SIG-M5 (cell line): ENCODE results near the gene IDI2.

ENCODE experiments used
- DNase-seq: peaks from one replicate; lab custom pipeline; 2025; lab: John Stamatoyannopoulos, UW

IDI2 gene

DNA sequence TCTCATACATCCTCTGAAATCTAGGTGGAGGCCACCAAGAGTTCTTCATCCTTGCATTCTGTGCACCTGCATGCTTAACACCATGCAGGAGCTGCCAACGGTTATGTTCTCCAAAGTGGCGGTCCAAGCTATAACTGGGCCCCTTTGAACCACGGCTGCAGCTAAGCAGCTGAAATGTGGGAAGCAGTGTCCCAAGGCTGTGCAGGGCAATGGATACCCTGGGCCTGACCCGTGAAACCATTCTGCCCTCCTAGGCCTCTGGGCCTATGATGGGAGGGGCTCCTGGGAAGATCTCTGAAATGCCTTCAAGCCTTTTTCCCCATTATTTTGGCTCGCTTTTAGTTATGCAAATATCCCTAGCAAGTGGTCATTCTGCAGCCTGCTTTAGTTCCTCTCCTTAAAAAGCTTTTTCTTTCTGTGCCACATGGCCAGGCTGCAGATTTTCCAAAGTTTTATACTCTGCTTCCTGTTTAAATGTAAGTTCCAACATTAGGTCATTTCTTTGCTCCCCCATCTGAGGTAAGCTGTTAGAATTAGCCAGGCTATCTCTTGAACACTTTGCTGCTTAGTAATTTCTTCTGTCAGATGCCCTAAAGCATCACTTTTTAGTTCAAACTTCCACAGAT, 45.1 kb downstream of the IDI2 start:
- DNase-seq, result no peak

DNA sequence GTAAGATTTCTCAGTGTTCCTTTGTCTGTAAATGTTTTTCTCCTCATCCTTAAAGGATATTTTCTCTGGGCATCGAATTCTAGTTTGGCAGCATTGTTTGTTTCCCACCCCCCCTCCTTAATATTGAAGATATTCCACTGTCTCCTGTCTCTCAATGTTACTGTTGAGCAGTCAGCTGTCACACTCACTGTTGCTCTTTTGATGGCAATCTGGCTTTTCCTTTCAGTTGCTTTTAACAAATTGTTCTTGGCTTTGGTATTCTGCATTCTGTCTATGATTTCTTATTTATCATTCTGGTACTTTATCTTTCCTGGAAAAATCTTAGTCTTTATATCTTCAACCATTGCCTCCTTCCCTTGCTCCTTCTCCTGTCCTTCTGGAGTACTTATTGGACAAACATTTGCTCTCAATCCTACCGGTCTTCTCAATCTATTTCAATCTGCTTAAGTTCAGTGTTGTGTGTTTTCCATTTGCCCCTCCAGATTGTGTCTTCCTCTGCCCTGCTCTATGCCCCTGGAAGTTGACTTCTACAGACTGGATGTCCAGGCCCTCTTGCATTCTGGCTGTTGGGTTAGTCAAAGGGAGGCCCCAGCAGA, 46.7 kb downstream of the IDI2 start:
- DNase-seq, result no peak

DNA sequence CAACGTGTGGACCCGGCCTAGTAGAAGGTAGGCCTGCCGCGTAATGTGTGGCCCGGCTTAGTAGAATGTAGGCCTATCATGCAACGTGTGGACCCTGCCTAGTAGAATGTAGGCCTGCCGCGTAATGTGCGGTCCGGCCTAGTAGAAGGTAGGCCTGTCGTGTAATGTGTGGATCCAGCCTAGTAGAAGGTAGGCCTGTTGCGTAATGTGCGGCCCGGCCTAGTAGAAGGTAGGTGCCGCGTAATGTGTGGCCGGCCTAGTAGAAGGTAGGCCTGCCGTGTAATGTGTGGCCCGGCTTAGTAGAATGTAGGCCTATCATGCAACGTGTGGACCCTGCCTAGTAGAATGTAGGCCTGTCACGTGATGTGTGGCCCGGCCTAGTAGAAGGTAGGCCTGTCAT, 49.3 kb downstream of the IDI2 start:
- DNase-seq, result no peak

DNA sequence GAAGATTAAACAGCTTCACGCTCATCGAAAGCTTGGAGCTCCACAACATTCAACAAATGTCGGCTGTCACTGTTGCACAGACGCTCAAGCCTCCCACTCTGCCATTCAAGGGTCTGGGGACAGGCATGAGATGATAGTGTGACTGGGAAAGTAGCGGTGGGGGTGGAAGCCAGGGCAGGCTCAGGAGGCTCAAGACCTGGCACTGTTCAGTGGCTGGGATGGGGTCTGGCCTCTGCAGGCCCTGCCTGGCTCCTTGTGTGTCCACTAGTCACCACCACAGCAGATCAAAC, 50.9 kb downstream of the IDI2 start:
- DNase-seq, result no peak

DNA sequence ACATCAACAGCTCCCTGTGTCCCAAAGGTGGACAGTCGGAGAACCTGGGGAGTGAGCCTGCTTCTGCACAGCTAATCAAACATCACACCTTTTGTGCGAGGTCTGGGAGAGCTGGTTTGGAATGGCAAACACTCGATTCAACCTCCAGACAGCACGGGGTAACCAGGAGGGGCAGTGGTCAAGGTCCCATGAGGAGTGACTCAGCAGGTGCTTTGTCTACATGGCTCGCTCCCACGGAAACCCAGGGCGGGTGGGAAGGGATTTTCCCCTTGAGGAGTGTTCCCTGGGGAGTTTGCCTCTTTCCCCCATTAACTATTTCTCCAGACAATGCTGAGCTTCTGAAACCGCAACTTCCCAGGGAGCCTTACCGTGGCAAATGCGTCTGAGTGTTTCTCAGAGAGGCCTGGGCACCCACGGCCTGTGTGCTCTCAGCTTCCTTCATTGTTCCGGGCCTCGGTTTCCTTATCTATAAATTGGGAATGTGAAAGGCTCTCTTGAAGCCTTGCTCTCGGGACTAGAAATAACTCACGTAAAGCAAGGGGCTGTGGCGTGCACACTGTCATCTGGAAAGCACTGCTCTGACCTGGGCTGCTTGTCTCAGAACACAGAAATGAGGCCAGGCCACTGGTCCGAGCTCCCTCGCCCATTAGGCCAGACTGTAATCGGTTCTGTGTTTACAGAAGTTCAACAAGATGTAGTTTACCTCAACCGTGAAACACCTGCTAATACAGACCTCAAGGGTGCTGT, 51.4 kb downstream of the IDI2 start:
- DNase-seq, result no peak

DNA sequence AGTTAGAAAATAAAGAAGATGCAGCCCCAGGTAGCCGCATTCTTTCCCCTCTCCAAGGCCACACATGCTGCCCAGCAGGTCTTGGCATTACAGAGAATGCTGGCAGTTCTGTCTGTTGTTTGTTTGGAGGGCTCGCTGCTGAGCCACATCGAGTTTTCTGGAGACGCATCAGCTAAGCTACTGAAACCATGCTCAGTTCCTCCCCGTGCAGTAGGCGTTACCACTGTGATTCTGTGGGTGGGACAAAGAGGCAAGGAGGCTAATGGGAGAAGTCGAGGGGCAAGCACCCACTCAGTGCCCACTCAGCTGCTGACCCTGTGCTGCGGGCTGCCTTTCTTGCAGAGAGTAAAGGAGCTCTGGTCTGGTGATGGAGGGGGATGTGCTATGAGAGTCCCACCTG, 52.9 kb downstream of the IDI2 start:
- no peak for DNase-seq

DNA sequence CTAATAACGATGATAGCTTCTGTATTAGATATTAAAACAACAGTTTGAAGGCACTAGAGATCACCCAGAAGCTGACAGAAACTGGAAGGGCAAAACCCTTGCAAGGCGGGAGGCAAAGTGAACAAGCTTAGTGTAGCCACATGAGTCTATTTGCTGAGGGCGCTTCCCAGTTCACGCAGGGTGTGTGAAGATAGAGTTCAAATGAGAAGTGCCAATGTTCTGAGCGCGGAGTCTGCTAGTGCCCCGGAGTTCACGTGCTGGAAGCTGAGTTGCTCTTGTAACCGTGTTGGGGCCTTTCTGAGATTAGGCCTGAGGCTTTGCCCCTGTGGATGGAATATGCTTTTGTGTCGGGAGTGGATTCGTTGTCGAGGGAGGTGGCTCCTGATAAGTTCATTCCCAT, 54.0 kb downstream of the IDI2 start:
- DNase-seq, result no peak

DNA sequence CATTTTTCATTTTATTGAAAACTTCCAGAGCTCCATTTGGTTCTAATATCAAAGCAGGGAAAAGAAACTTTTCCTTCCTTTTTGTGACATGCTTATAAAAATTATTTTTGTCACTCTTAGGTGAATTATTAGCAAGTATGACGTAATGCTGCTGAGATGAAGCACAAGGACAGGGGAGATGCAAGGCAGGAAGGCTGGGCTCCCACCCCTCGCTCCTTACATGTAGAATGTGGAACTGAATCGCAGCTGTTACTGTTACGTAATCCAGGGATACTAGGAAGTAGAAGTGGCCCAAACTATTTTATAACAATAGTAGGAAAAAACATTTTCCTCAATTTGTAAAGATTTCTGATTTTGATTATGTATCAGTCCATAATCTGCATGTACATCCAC, 54.5 kb downstream of the IDI2 start:
- no peak for DNase-seq

DNA sequence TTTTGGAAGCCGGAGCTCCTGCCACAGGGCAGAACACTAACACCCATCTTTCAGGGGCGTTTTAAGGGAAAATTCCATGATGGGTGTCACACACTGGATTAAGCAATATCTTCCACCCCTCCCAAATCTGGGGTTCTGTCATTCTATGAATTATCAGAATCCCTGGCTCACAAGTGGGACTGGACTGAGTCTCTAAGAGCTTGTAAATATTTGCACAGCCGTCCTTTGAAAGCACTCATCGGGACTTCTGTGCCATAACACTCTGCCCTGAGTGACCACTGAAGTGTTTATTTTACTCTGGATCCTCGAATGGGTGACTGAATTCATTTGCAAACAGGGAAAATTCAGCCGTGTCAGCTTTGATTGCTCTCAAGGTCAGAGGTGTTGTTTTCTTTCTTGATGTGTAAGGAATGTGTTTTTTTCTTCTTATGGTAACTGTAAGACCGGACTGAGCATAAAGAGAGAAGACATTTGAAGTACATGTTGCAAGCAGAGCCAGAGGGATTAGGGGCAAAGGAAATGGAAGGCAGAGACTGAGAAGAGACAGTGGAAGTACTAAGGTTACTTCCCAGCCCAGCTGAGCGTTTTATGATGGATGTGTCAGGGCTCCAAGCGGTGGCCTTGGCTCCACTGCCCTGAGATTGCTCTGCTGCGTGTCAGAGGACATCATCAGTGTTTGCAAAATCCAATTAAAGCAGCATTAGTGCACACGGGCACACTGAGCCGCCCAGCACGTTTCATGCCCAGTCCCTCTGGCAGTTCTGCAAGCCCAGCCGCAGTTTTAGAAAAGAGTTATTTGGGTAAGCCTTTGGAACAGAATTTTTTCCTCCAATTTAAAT, 55.1 kb downstream of the IDI2 start:
- no peak for DNase-seq

DNA sequence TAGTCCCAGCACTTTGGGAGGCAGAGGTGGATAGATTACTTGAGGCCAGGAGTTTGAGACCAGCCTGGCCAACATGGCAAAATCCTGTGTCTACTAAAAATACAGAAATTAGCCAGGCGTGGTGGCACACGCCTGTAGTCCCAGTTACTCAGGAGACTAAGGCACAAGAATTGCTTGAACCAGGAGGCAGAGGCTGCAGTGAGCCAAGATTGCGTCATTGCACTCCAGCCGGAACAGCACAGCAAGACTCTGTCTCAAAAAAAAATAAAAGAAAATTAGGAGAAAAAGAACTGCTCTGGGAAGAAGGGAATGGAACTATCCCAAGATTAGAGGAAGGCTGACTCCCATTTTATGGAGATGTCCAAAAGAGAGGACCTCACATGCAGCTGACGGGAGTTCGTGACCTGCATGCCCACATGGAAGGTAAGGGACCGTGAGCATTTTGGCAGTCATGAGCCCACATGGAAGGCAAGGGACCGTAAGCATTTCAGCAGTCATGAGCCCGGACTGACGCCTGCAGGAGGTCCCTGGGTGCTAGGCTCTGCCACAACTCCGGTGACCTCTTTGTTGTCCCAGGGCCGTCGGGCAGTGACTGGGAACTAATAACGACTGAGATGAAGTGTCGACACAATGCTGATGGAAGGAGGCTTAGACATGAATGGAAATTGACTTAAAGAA, 56.0 kb downstream of the IDI2 start:
- DNase-seq, result no peak
